Measurements from ENCODE around the gene STRA8. TPM values are rescaled to one million over a fixed set of nuclear protein-coding genes. Genes with fewer than 3 reads are reported as not detected.

STRA8 gene
- total RNA-seq, 1 donor from 2014 or later = not detected

GRCh38 chr7:135189221-135189662, 44.4 kb upstream of the STRA8 start:
- DNase-seq (ENCODE audit: low read depth) = no peak
- TF ChIP-seq CTCF (conservative IDR thresholded peaks at IDR 0.05; ENCODE audit: low read depth, low read length) = no peak
- no peak overlapping the region for H3K4me3 ChIP-seq (ENCODE audit: low read depth, low read length)

- TF ChIP-seq CTCF (conservative IDR thresholded peaks at IDR 0.05; ENCODE audit: low read depth, low read length) = no peak
- no peak overlapping the region for H3K4me3 ChIP-seq (ENCODE audit: low read depth, low read length)
- DNase-seq (ENCODE audit: low read depth) = no peak
Observed at GRCh38 chr7:135189961-135190360, 43.7 kb upstream of the STRA8 start.

GRCh38 chr7:135190703-135191102, 42.9 kb upstream of the STRA8 start:
- no peak for TF ChIP-seq CTCF (conservative IDR thresholded peaks at IDR 0.05; ENCODE audit: low read depth, low read length)
- no peak overlapping the region for H3K4me3 ChIP-seq (ENCODE audit: low read depth, low read length)
- no peak for DNase-seq (ENCODE audit: low read depth)

- H3K4me3 ChIP-seq (ENCODE audit: low read depth, low read length) = no peak overlapping the region
- no peak for DNase-seq (ENCODE audit: low read depth)
- TF ChIP-seq CTCF (conservative IDR thresholded peaks at IDR 0.05; ENCODE audit: low read depth, low read length) = no peak
Observed at GRCh38 chr7:135192914-135193536, 40.6 kb upstream of the STRA8 start.

GRCh38 chr7:135193615-135194081, 40.0 kb upstream of the STRA8 start:
- no peak for DNase-seq (ENCODE audit: low read depth)
- no peak for TF ChIP-seq CTCF (conservative IDR thresholded peaks at IDR 0.05; ENCODE audit: low read depth, low read length)
- H3K4me3 ChIP-seq (ENCODE audit: low read depth, low read length) = no peak overlapping the region

GRCh38 chr7:135194494-135195095, 39.0 kb upstream of the STRA8 start:
- DNase-seq (ENCODE audit: low read depth) = no peak
- H3K4me3 ChIP-seq (ENCODE audit: low read depth, low read length) = no peak overlapping the region
- no peak for TF ChIP-seq CTCF (conservative IDR thresholded peaks at IDR 0.05; ENCODE audit: low read depth, low read length)

- H3K4me3 ChIP-seq (ENCODE audit: low read depth, low read length) = no peak overlapping the region
- no peak for DNase-seq (ENCODE audit: low read depth)
- no peak for TF ChIP-seq CTCF (conservative IDR thresholded peaks at IDR 0.05; ENCODE audit: low read depth, low read length)
Observed at GRCh38 chr7:135195156-135195555, 38.5 kb upstream of the STRA8 start.
